Upper lobe of right lung (tissue), 1 donor: ENCODE data around the gene GET4. TPM values are rescaled to one million over a fixed set of nuclear protein-coding genes. Genes with fewer than 3 reads are reported as not detected.

Experiments used
- ATAC-seq: fragments of 200-7000 bp; cut with Tn5 transposase; one replicate; pipeline ENCODE4 v1.9.1; 2020; ENCODE audit warnings: mild to moderate bottlenecking, moderate library complexity
- DNase-seq: peaks from one replicate; pipeline ENCODE4 v3.0.0-alpha.2; 2020
- H3K27ac ChIP-seq: fragments of 200-600 bp; one replicate; pipeline ENCODE4 v1.8.0; 2022
- H3K27me3 ChIP-seq: fragments of 200-600 bp; one replicate; pipeline ENCODE4 v1.8.0; 2022; ENCODE audit warnings: mild to moderate bottlenecking
- H3K36me3 ChIP-seq: fragments of 200-600 bp; one replicate; pipeline ENCODE4 v1.8.0; 2022
- H3K4me1 ChIP-seq: fragments of 200-600 bp; one replicate; pipeline ENCODE4 v1.8.0; 2022
- H3K4me3 ChIP-seq: fragments of 200-600 bp; one replicate; pipeline ENCODE4 v1.8.0; 2022; ENCODE audit warnings: mild to moderate bottlenecking
- H3K9me3 ChIP-seq: fragments of 200-600 bp; one replicate; pipeline ENCODE4 v1.8.0; 2022
- CTCF ChIP-seq: fragments of 200-600 bp; IDR thresholded peaks from one replicate; pipeline ENCODE4 v1.8.0; 2022; ENCODE audit warnings: antibody characterized with exemption
- intact Hi-C: fragments of 100-400 bp; cut with DNase I; formaldehyde crosslinking; loops from one replicate; pipeline ENCODE4 v1.11.0; 2022
- total RNA-seq: library from RNA; stranded (reverse); fragmentation: NEBNext Ultra II Directional; extraction: Animal tissue kit (Norgen Biotek cat#: 25700); gene quantifications from one replicate; pipeline ENCODE4 v1.2.1, GENCODE V29; 2021
- donor health status: DM: no; HTN: yes; CAD: no; lungs with severe emphysema.

Gene GET4
- total RNA-seq, 1 donor from 2014 or later = 35.1 TPM

GRCh38 chr7:849145-849544, 27.2 kb upstream of the GET4 start:
- Histone ChIP-seq H3K36me3 (peaks cover 71% of the 10 kb centered on the region), H3K27ac (no peak overlapping the region), H3K4me1 (no peaks in the 10 kb centered on the region), H3K27me3 (no peaks in the 10 kb centered on the region), H3K9me3 (no peaks in the 10 kb centered on the region), H3K4me3 (no peak overlapping the region)
- TF ChIP-seq CTCF = no peak
- intact Hi-C loops = loop anchor here (10.0 kb wide), 1 partner anchor 524 kb away; no protein-coding TSS in a partner anchor
- no peak for ATAC-seq
- no peak for DNase-seq

GRCh38 chr7:849781-850180, 26.6 kb upstream of the GET4 start:
- Histone ChIP-seq H3K27me3 (no peaks in the 10 kb centered on the region), H3K4me1 (no peaks in the 10 kb centered on the region), H3K36me3 (peaks cover 71% of the 10 kb centered on the region), H3K9me3 (no peaks in the 10 kb centered on the region), H3K27ac (no peak overlapping the region), H3K4me3 (no peak overlapping the region)
- intact Hi-C loops = loop anchor here (10.0 kb wide), 1 partner anchor 525 kb away; no protein-coding TSS in a partner anchor
- no peak for DNase-seq
- no peak for TF ChIP-seq CTCF
- no peak for ATAC-seq

DNA sequence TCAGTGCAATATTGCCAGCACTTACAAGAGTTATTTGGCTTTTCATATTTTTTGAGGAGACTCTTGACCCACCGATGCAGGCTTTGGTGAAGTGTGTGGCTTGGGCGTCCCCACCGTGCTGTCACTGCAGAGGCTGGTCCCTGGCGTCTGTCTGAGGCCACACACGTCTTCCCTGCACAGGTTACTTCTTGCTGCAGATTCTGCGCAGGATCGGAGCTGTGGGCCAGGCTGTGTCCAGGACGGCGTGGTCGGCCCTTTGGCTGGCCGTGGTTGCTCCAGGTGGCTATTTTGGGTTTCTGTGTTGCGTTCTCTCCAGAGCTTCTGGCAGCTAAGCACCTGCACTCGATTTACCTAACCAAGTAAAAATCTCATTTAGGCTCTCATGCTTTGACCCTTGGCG, 25.1 kb upstream of the GET4 start:
- no peak overlapping the region for H3K27ac ChIP-seq
- ATAC-seq = no peak
- TF ChIP-seq CTCF = no peak
- H3K27me3 ChIP-seq = no peaks in the 10 kb centered on the region
- H3K4me3 ChIP-seq = no peak overlapping the region
- H3K4me1 ChIP-seq = no peaks in the 10 kb centered on the region
- no peaks in the 10 kb centered on the region for H3K9me3 ChIP-seq
- no peak for DNase-seq
- H3K36me3 ChIP-seq = peaks cover 80% of the 10 kb centered on the region
- intact Hi-C loops = no loop called here

GRCh38 chr7:853366-854117, 22.8 kb upstream of the GET4 start:
- no peaks in the 10 kb centered on the region for H3K9me3 ChIP-seq
- no peak for TF ChIP-seq CTCF
- DNase-seq (no peak), ATAC-seq (no peak)
- H3K4me3 ChIP-seq = no peak overlapping the region
- H3K27ac ChIP-seq = no peak overlapping the region
- H3K36me3 ChIP-seq = peaks cover 99% of the 10 kb centered on the region
- H3K27me3 ChIP-seq = no peaks in the 10 kb centered on the region
- intact Hi-C loops = no loop called here
- H3K4me1 ChIP-seq = no peaks in the 10 kb centered on the region

DNA sequence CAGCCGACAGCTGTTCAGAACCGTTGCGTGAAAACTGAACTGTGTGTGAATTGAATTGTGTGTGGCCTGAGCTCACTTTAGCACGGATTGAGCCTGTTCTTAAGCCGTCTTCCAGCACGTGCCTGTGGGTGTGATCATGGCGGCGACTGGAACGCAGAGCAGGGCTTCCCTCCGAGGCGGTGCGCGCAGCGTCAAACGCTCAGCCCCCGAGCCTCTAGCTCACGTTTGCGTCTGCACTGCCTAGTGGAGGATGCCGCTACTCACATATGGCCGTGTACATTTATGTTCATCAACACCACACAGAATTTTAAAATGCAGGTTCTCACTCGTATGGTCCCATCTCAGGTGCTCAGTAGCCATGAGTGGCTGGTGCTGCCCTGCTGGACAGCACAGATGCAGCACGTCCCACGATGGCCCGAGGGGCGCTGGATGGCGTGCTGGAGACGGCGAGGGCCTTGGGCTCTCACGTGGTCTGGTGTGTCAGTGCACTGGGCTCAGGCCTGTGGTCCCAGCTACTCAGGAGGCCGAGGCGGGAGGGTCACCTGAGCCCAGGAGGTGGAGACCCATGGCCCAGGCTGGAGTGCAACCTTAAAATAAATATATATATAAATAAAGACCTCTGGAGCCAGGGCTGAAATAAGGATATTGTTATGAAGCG, 22.1 kb upstream of the GET4 start:
- ATAC-seq = no peak

More for the DNA sequence above, 22.1 kb upstream of the GET4 start:
- Histone ChIP-seq H3K27ac (no peak overlapping the region), H3K36me3 (peaks cover 99% of the 10 kb centered on the region), H3K9me3 (no peaks in the 10 kb centered on the region), H3K27me3 (no peaks in the 10 kb centered on the region), H3K4me1 (no peaks in the 10 kb centered on the region), H3K4me3 (no peak overlapping the region)
- intact Hi-C loops = no loop called here
- no peak for DNase-seq
- no peak for TF ChIP-seq CTCF
